ENCODE results near the gene ANTXR1.

GRCh38 chr2:69166812-69167468 lies 154.0 kb downstream of the ANTXR1 start:
- TF ChIP-seq TAF1 (IDR thresholded peaks at IDR 0.05; ENCODE audit: low read depth, low read length) (no peak), POLR2A (IDR thresholded peaks at IDR 0.05; ENCODE audit: low read depth, low read length) (no peak), POU2F2 (IDR thresholded peaks at IDR 0.05; ENCODE audit: low read depth, low read length) (no peak), PAX5 (IDR thresholded peaks at IDR 0.05; ENCODE audit: insufficient read depth, low read length, severe bottlenecking) (no peak)
